ENCODE measurements around the gene GP5.

The GP5 gene

GRCh38 chr3:194375473-194376240 lies 23.4 kb downstream of the GP5 start:
- no peak for DNase-seq

GRCh38 chr3:194374935-194375334 lies 24.1 kb downstream of the GP5 start:
- DNase-seq: no peak

- DNase-seq: no peak
Observed at GRCh38 chr3:194373899-194374298, 25.2 kb downstream of the GP5 start.

- DNase-seq: no peak
Observed at GRCh38 chr3:194373028-194373427, 26.0 kb downstream of the GP5 start.

GRCh38 chr3:194370753-194371152 lies 28.3 kb downstream of the GP5 start:
- DNase-seq: no peak

- DNase-seq: no peak
Observed at GRCh38 chr3:194369522-194370279, 29.4 kb downstream of the GP5 start, which contains the start of gene LRRC15. LRRC15 (minus strand) TSS chr3:194369743; CDS start chr3:194361043, 8,700 bp downstream.

GRCh38 chr3:194368918-194369317 lies 30.1 kb downstream of the GP5 start:
- DNase-seq: no peak

GRCh38 chr3:194367992-194368841 lies 30.8 kb downstream of the GP5 start:
- DNase-seq: no peak

GRCh38 chr3:194365978-194366490 lies 33.0 kb downstream of the GP5 start:
- DNase-seq: no peak

GRCh38 chr3:194365526-194365925 lies 33.5 kb downstream of the GP5 start:
- DNase-seq: no peak

GRCh38 chr3:194364652-194365434 lies 34.2 kb downstream of the GP5 start:
- DNase-seq: no peak

GRCh38 chr3:194364314-194364651 lies 34.8 kb downstream of the GP5 start:
- DNase-seq: no peak

- DNase-seq: no peak
Observed at GRCh38 chr3:194360568-194360967, 38.5 kb downstream of the GP5 start.

- no peak for DNase-seq
Observed at GRCh38 chr3:194357681-194358080, 41.4 kb downstream of the GP5 start.

GRCh38 chr3:194355379-194355778 lies 43.7 kb downstream of the GP5 start:
- no peak for DNase-seq

GRCh38 chr3:194354315-194354714 lies 44.8 kb downstream of the GP5 start:
- no peak for DNase-seq

- DNase-seq: no peak
Observed at GRCh38 chr3:194352667-194353246, 46.3 kb downstream of the GP5 start.

GRCh38 chr3:194351952-194352536 lies 47.0 kb downstream of the GP5 start:
- no peak for DNase-seq

GRCh38 chr3:194351080-194351672 lies 47.9 kb downstream of the GP5 start, which contains the start of gene CPN2:
CPN2 (minus strand) TSS chr3:194351328; CDS start chr3:194342702, 8,626 bp downstream.
- DNase-seq: no peak

GRCh38 chr3:194350726-194351071 lies 48.4 kb downstream of the GP5 start:
- DNase-seq: no peak

- no peak for DNase-seq
Observed at GRCh38 chr3:194348354-194348753, 50.7 kb downstream of the GP5 start.
